Peyer's patch (tissue), 4 donors: ENCODE results near the gene VPREB3.

ENCODE experiments used
- CTCF ChIP-seq, 6 experiments: fragments of 450-650 bp in 4 of 6; fragments of 200-600 bp in 2 of 6; sonication (generic) in 1 of 6; IDR thresholded peaks; one replicate each; pipeline ENCODE4 v1.5.1; 2017 to 2019; ENCODE audit warnings: antibody characterized with exemption in 6 of 6, mild to moderate bottlenecking in 3 of 6, moderate library complexity in 1 of 6
- POLR2A ChIP-seq, 2 donors: fragments of 450-650 bp; IDR thresholded peaks; one replicate each; pipeline ENCODE4 v1.5.1; 2017; ENCODE audit warnings: antibody characterized with exemption in 2 of 2, mild to moderate bottlenecking in 2 of 2, moderate library complexity in 2 of 2

- TF ChIP-seq CTCF (IDR thresholded peaks at IDR 0.05) (no peak), POLR2A (IDR thresholded peaks at IDR 0.05) (no peak)
These were observed 47.7 kb upstream of the VPREB3 start for GRCh38 chr22:23801886-23802377.
